ENCODE data around the gene NIT2.
A peak's percentile ranks its signal among the peaks of the same experiment; 100 is the strongest.

The NIT2 gene

GRCh38 chr3:100384733-100385525, 50.4 kb downstream of the NIT2 start:
- intact Hi-C loops (cut with DNase I): no loop called here
- DNase-seq: no peak

GRCh38 chr3:100386437-100387074, 52.0 kb downstream of the NIT2 start:
- no peak for DNase-seq
- intact Hi-C loops (cut with DNase I): no loop called here

GRCh38 chr3:100389025-100389424, 54.5 kb downstream of the NIT2 start:
- no peak for DNase-seq
- intact Hi-C loops (cut with DNase I): no loop called here

- DNase-seq: no peak
- intact Hi-C loops (cut with DNase I): no loop called here
These were observed 61.3 kb downstream of the NIT2 start for GRCh38 chr3:100395679-100396431.

GRCh38 chr3:100396967-100397366, 62.4 kb downstream of the NIT2 start:
- no peak for DNase-seq
- intact Hi-C loops (cut with DNase I): no loop called here

- intact Hi-C loops (cut with DNase I): loop anchor here (5.0 kb wide), 1 partner anchor 308 kb away; the partner anchor contains the start of gene TFG
- peak in 1 of 42 donors; percentile 35 for DNase-seq
These were observed 64.9 kb downstream of the NIT2 start for GRCh38 chr3:100399341-100400071.

GRCh38 chr3:100400419-100400779, 65.8 kb downstream of the NIT2 start:
- intact Hi-C loops (cut with DNase I): loop anchor here (5.0 kb wide), 1 partner anchor 307 kb away; the partner anchor contains the start of gene TFG
- DNase-seq: peak in 12 of 42 donors; percentile 15 to 56 (median 30)

GRCh38 chr3:100400780-100401673, 66.5 kb downstream of the NIT2 start, which contains the start of the genes LNP1 and TOMM70:
TSS of gene LNP1 (plus strand) at chr3:100401539. CDS start at chr3:100429730, 28,191 bp downstream.
TSS of gene TOMM70 (minus strand) at chr3:100401089. CDS start at chr3:100400949, 140 bp downstream.
- DNase-seq: peak; percentile 95 to 99 (median 98)
- intact Hi-C loops (cut with DNase I): loop anchor here (5.0 kb wide), 1 partner anchor 306 kb away; the partner anchor contains the start of gene TFG

GRCh38 chr3:100401674-100402041, 67.1 kb downstream of the NIT2 start:
- intact Hi-C loops (cut with DNase I): loop anchor here (5.0 kb wide), 1 partner anchor 306 kb away; the partner anchor contains the start of gene TFG
- DNase-seq: peak; percentile 17 to 79 (median 58)

GRCh38 chr3:100402256-100402655, 67.7 kb downstream of the NIT2 start:
- DNase-seq: peak in 2 of 42 donors; percentile 32 to 44
- intact Hi-C loops (cut with DNase I): loop anchor here (5.0 kb wide), 1 partner anchor 305 kb away; the partner anchor contains the start of gene TFG

- intact Hi-C loops (cut with DNase I): loop anchor here (5.0 kb wide), 1 partner anchor 304 kb away; the partner anchor contains the start of gene TFG
- DNase-seq: no peak
These were observed 68.3 kb downstream of the NIT2 start for GRCh38 chr3:100402891-100403290.

GRCh38 chr3:100403362-100404249, 69.0 kb downstream of the NIT2 start:
- intact Hi-C loops (cut with DNase I): loop anchor here (5.0 kb wide), 1 partner anchor 304 kb away; the partner anchor contains the start of gene TFG

GRCh38 chr3:100404250-100404548, 69.6 kb downstream of the NIT2 start:
- intact Hi-C loops (cut with DNase I): loop anchor here (5.0 kb wide), 1 partner anchor 303 kb away; the partner anchor contains the start of gene TFG

More at GRCh38 chr3:100403362-100404249, 69.0 kb downstream of the NIT2 start:
- DNase-seq: peak in 5 of 42 donors; percentile 10 to 40 (median 36)

GRCh38 chr3:100407164-100407563, 72.6 kb downstream of the NIT2 start:
- intact Hi-C loops (cut with DNase I): no loop called here
- no peak for DNase-seq

More at GRCh38 chr3:100404250-100404548, 69.6 kb downstream of the NIT2 start:
- DNase-seq: no peak

GRCh38 chr3:100407977-100408532, 73.5 kb downstream of the NIT2 start:
- intact Hi-C loops (cut with DNase I): no loop called here
- no peak for DNase-seq
